ENCODE measurements around the gene HAO2. TPM values are rescaled to one million over a fixed set of nuclear protein-coding genes. Genes with fewer than 3 reads are reported as not detected.

The HAO2 gene
- under 1 TPM in 3 of 7 donors, not detected in 4; 0.12 to 0.50 (median 0.23) TPM for total RNA-seq
- polyA plus RNA-seq: not detected
- long read RNA-seq, donor 1: 0 reads
- long read RNA-seq, donor 2: 0 reads
- long read RNA-seq, donor 3: 0 reads

- Histone ChIP-seq H3K4me1 (ENCODE audit: insufficient read depth) (no peaks in the 10 kb centered on the region), H3K4me3 (no peak within 1 kb of the TSS), H3K36me3 (no peaks in the 10 kb centered on the region), H3K27ac (no peak within 1 kb of the TSS), H3K27me3 (no peaks in the 10 kb centered on the region), H3K9me3 (no peaks in the 10 kb centered on the region)
- 68 to 90% (median 72%) methylated on average over 2 of the region's 2 CpGs for WGBS, 3 donors
- no peak for DNase-seq
- intact Hi-C loops (cut with DNase I): loop anchor here in 2 of 4 donors (5.0 to 10.0 kb wide), 2 partner anchors 81 to 94 kb away; no protein-coding TSS in a partner anchor
- no peak for TF ChIP-seq EP300 (IDR thresholded peaks at IDR 0.05)
- no peak for TF ChIP-seq CTCF (IDR thresholded peaks at IDR 0.05)
- no peak for TF ChIP-seq POLR2A (IDR thresholded peaks at IDR 0.05)
Measured at GRCh38 chr1:119368554-119368953, at the start of gene HAO2. Gene HAO2, plus strand, starts transcription at chr1:119368785. Its CDS starts 12,301 bp downstream, at chr1:119381086.

- Histone ChIP-seq H3K4me3 (no peak overlapping the region), H3K4me1 (ENCODE audit: insufficient read depth) (no peaks in the 10 kb centered on the region), H3K27ac (no peak overlapping the region), H3K27me3 (no peaks in the 10 kb centered on the region), H3K9me3 (no peaks in the 10 kb centered on the region), H3K36me3 (no peaks in the 10 kb centered on the region)
- intact Hi-C loops (cut with DNase I): no loop called here
- TF ChIP-seq CTCF (IDR thresholded peaks at IDR 0.05) (no peak), POLR2A (IDR thresholded peaks at IDR 0.05) (no peak), EP300 (IDR thresholded peaks at IDR 0.05) (no peak)
- DNase-seq: no peak
Measured at GRCh38 chr1:119320100-119320499, 48.5 kb upstream of the HAO2 start.

DNA sequence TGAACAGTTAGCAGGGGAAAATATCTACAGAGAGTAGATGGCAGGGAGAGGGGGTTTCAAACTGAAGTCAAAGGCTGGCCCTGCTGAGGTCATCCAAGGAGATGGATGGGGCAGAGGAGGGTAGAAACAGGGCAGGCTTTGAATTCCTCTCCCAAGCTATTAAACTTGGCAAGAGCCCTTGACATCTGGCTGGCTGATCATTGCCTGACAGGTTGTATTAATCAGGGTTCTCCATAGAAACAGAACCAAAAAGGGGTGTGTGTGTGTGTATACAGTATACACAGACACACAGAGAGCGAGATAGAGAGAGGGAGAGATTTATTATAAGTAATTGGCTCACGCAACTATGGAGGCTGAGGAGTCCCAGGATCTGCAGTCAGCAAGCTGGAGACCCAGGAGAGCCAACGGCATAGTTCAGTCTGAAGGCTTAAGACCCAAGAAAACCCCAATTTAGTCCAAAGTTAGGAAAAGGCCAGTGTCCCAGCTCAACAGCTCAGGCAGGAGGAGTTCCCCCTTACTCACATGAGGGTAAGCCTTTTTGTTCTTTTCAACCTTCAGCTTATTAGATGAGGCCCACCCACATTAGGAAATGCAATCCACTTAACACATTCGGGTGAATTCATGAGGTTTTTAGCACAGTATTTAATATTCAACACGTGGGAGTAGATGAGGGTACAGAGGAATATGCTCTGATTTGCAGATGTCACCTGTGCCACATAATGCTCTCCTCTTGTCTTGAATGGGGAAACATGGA, 46.7 kb upstream of the HAO2 start:
- no peak overlapping the region for H3K4me3 ChIP-seq
- H3K9me3 ChIP-seq: no peaks in the 10 kb centered on the region
- intact Hi-C loops (cut with DNase I): no loop called here
- H3K27me3 ChIP-seq: no peaks in the 10 kb centered on the region
- 72 to 90% (median 82%) methylated on average over 5 of the region's 5 CpGs for WGBS, 3 donors
- DNase-seq: no peak
- TF ChIP-seq POLR2A (IDR thresholded peaks at IDR 0.05): no peak
- no peak for TF ChIP-seq EP300 (IDR thresholded peaks at IDR 0.05)
- no peak for TF ChIP-seq CTCF (IDR thresholded peaks at IDR 0.05)
- no peak overlapping the region for H3K27ac ChIP-seq
- H3K4me1 ChIP-seq (ENCODE audit: insufficient read depth): no peaks in the 10 kb centered on the region
- no peaks in the 10 kb centered on the region for H3K36me3 ChIP-seq

DNA sequence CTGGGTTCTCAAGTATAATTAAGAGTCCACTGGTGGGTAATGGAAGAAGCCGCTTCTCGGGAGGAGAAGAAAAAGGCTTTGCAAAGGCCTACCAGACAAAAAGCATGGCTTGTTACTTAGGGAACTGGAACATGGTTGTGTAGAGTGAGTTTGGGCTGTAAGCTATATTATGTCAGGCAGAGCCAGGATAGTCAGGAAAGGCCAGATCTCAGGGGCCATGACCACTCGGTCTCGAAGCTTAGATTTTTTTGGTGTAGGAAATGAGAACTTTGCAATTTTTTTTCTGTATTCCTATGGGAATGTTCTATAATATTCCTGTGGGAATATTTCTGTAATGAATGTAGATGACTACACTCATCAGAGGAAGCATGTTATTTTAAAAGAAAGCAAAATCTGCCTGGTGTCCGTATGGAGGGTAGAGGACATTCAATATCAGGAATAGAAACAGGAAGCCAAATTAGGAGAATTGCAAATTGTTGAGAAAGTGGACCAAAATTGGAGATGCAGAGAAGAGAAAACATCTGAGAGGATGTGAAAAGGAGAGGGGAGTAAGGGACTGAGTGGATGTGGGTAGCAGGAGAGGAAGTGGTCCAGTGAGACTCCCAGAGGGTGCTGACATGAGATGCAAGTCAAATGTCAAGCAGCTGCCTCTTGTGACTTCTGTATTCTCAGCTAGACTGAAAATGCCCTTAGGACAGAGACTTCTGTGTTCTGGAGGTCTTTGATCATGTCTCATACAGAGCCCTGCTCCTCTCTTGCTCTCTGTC, 45.2 kb upstream of the HAO2 start:
- H3K4me1 ChIP-seq (ENCODE audit: insufficient read depth): no peaks in the 10 kb centered on the region
- H3K9me3 ChIP-seq: no peaks in the 10 kb centered on the region
- TF ChIP-seq POLR2A (IDR thresholded peaks at IDR 0.05) (no peak), EP300 (IDR thresholded peaks at IDR 0.05) (no peak), CTCF (IDR thresholded peaks at IDR 0.05) (no peak)
- no peak overlapping the region for H3K4me3 ChIP-seq
- 79 to 89% (median 88%) methylated on average over 5 of the region's 5 CpGs for WGBS, 3 donors
- no peaks in the 10 kb centered on the region for H3K36me3 ChIP-seq
- H3K27ac ChIP-seq: no peak overlapping the region
- intact Hi-C loops (cut with DNase I): no loop called here
- no peaks in the 10 kb centered on the region for H3K27me3 ChIP-seq
- no peak for DNase-seq

Measured in ovary (tissue), 10 donors.